Cardiac muscle cell (in vitro differentiated cells and primary cell): ENCODE results near the gene HNRNPL. TPM values are rescaled to one million over a fixed set of nuclear protein-coding genes. Genes with fewer than 3 reads are reported as not detected.
"Not testable (repeated sequence)": the region's sequence is repeated elsewhere in the genome, so short reads cannot be mapped to it uniquely, and the experiment has no call there.

Experiments
- DNase-seq, 2 donors: peaks; one replicate each; pipeline versions ENCODE4 v3.0.0 to v3.0.0-alpha.2; 2010 to 2017; ENCODE audit warnings: low read depth in 1 of 2, low spot score in 1 of 2
- H3K27ac ChIP-seq: fragments of 200-600 bp; sonication (generic); 2 replicates; pipeline ENCODE4 v1.5.1; 2016
- H3K27me3 ChIP-seq: fragments of 200-600 bp; sonication (generic); 2 replicates; pipeline ENCODE4 v1.6.0; 2016; ENCODE audit warnings: control low read depth
- H3K36me3 ChIP-seq: fragments of 200-600 bp; sonication (generic); 2 replicates; pipeline ENCODE4 v1.5.1; 2016; ENCODE audit warnings: control low read depth
- H3K4me1 ChIP-seq: fragments of 200-600 bp; sonication (generic); 2 replicates; pipeline ENCODE4 v1.8.1; 2017; ENCODE audit warnings: low read depth, mild to moderate bottlenecking, mixed run types
- H3K4me3 ChIP-seq: fragments of 200-600 bp; sonication (generic); 2 replicates; pipeline ENCODE4 v1.5.1; 2016; ENCODE audit warnings: mild to moderate bottlenecking
- H3K9me3 ChIP-seq: fragments of 200-600 bp; sonication (generic); 2 replicates; pipeline ENCODE4 v1.5.1; 2017; ENCODE audit warnings: low read depth, mild to moderate bottlenecking, control low read depth
- CTCF ChIP-seq: IDR thresholded peaks from 2 replicates; pipeline ENCODE4 v1.5.1; 2012; ENCODE audit warnings: low read depth, mild to moderate bottlenecking, low read length
- polyA plus RNA-seq: library from polyadenylated mRNA; unstranded; fragments of >200 nt; fragmentation: Nextera tagmentation; extraction: Ambion mirVana; gene quantifications from 2 replicates; pipeline ENCODE4 v1.2.1, GENCODE V29; 2016
- total RNA-seq: library from RNA; depleted of rRNA; stranded (reverse); fragments of >200 nt; gene quantifications from 2 replicates; pipeline ENCODE4 v1.2.3, GENCODE V29; 2016

Gene HNRNPL
- total and polyA plus RNA-seq, 2 experiments from 2014 or later = 240 to 326 TPM

- TF ChIP-seq CTCF = no peak
- no peaks in the 10 kb centered on the region for H3K9me3 ChIP-seq
- no peak within 1 kb of the TSS for H3K27ac ChIP-seq
- no peak within 1 kb of the TSS for H3K4me3 ChIP-seq
- peaks cover 12% of the 10 kb centered on the region for H3K36me3 ChIP-seq
- no peaks in the 10 kb centered on the region for H3K27me3 ChIP-seq
- DNase-seq = no peak
- peaks cover 4% of the 10 kb centered on the region for H3K4me1 ChIP-seq
These were observed 36.9 kb downstream of the HNRNPL start, which contains the start of gene LGALS4 for GRCh38 chr19:38812841-38813320. Gene LGALS4, minus strand, starts transcription at chr19:38812945. Its CDS starts 59 bp downstream, at chr19:38812886.

- H3K27ac ChIP-seq = no peak overlapping the region
- TF ChIP-seq CTCF = no peak
- no peak for DNase-seq
- peaks cover 4% of the 10 kb centered on the region for H3K4me1 ChIP-seq
- H3K9me3 ChIP-seq = no peaks in the 10 kb centered on the region
- H3K27me3 ChIP-seq = no peaks in the 10 kb centered on the region
- H3K36me3 ChIP-seq = peaks cover 11% of the 10 kb centered on the region
- H3K4me3 ChIP-seq = no peak overlapping the region
These were observed 37.6 kb downstream of the HNRNPL start for GRCh38 chr19:38812009-38812840.

- no peaks in the 10 kb centered on the region for H3K9me3 ChIP-seq
- no peak overlapping the region for H3K27ac ChIP-seq
- H3K27me3 ChIP-seq = no peaks in the 10 kb centered on the region
- no peak overlapping the region for H3K4me3 ChIP-seq
- peaks cover 4% of the 10 kb centered on the region for H3K4me1 ChIP-seq
- H3K36me3 ChIP-seq = no peaks in the 10 kb centered on the region
- no peak for TF ChIP-seq CTCF
- DNase-seq = no peak
These were observed 40.1 kb downstream of the HNRNPL start for GRCh38 chr19:38809592-38810252.

- H3K4me1 ChIP-seq = peaks cover 4% of the 10 kb centered on the region
- TF ChIP-seq CTCF = no peak
- no peak for DNase-seq
- no peaks in the 10 kb centered on the region for H3K27me3 ChIP-seq
- H3K36me3 ChIP-seq = no peaks in the 10 kb centered on the region
- no peak overlapping the region for H3K27ac ChIP-seq
- no peaks in the 10 kb centered on the region for H3K9me3 ChIP-seq
- H3K4me3 ChIP-seq = no peak overlapping the region
These were observed 41.0 kb downstream of the HNRNPL start for GRCh38 chr19:38808741-38809140.

GRCh38 chr19:38807374-38808098 lies 42.2 kb downstream of the HNRNPL start:
- DNase-seq, H3K27me3 ChIP-seq, H3K4me3 ChIP-seq, H3K27ac ChIP-seq, H3K36me3 ChIP-seq, H3K4me1 ChIP-seq, H3K9me3 ChIP-seq: not testable (repeated sequence)
